ENCODE measurements around the gene SNX12. TPM values are rescaled to one million over a fixed set of nuclear protein-coding genes. Genes with fewer than 3 reads are reported as not detected.

Gene SNX12
- total and polyA plus RNA-seq, 2 experiments from 2014 or later = 28.5 to 75.3 TPM

DNA sequence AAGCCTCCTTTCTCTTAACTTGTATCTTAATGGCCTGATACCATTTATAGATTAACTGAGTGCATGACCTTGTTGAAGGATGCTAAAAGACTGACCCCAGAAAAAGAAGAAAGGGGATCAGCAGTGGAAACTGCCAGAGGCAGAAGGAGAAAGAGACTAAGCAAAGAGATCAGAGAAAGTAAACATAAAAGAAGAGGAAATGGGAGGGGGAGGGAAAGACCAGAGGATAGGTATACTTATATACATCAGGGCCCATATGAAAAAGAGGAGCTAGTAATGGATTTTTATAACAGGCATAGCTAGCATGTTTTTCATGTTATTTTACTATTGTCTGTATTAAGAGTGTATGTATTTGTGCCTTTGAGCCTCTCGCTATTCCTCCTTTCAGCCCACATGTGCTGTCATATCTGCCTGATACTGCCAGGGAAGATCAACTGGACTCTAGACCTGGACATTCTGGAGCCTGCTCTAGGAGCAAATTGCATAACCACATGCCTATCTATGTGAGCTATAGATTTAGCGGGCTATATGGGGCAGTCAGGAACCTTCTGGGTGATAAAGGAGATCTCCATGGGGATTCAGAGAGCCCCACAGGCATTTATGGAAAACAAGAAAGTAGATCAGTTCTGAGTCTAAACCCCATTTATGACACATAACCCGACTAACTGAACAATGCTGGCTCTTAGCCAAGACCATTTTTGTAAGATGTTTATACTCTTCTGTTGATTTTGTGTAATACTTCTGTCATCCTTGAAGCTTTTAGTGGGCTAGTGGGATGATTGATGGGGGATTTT is 13.4 kb upstream of the SNX12 start:
- no peaks in the 10 kb centered on the region for H3F3A ChIP-seq (replicated peaks; ENCODE audit: low read depth)
- no peak overlapping the region for H3K27ac ChIP-seq (ENCODE audit: low read depth)
- no peaks in the 10 kb centered on the region for H3K79me2 ChIP-seq (replicated peaks; ENCODE audit: insufficient read depth)
- no peak overlapping the region for H3K4me3 ChIP-seq
- H3K4me1 ChIP-seq (ENCODE audit: insufficient read depth) = no peaks in the 10 kb centered on the region
- Mint-ChIP-seq H3K9me3 (no peaks in the 10 kb centered on the region), H3K4me3 (no peak overlapping the region), H3K4me1 (no peaks in the 10 kb centered on the region), H3K27ac (no peak overlapping the region), H3K36me3 (ENCODE audit: low read depth) (no peaks in the 10 kb centered on the region), H3K27me3 (ENCODE audit: insufficient read depth, low read depth, poor library complexity) (no peaks in the 10 kb centered on the region)
- DNase-seq (ENCODE audit: low spot score) = no peak
- no peak overlapping the region for H2AFZ ChIP-seq
- H3K36me3 ChIP-seq (ENCODE audit: insufficient read depth) = no peaks in the 10 kb centered on the region
- ATAC-seq = no peak
- no peaks in the 10 kb centered on the region for H4K20me1 ChIP-seq (replicated peaks; ENCODE audit: insufficient read depth)
- H3K9me2 ChIP-seq (ENCODE audit: insufficient read depth) = no peaks in the 10 kb centered on the region
- no peak overlapping the region for H3K4me2 ChIP-seq
- no peaks in the 10 kb centered on the region for H3K27me3 ChIP-seq (ENCODE audit: insufficient read depth)
- TF ChIP-seq ZNF462 (CRISPR knock-in tag; IDR thresholded peaks at IDR 0.05) (no peak), REST (IDR thresholded peaks at IDR 0.05; ENCODE audit: unreplicated experiment) (no peak), EZH2 (IDR thresholded peaks at IDR 0.05; ENCODE audit: low read depth, unreplicated experiment) (no peak), ZNF331 (CRISPR knock-in tag; IDR thresholded peaks at IDR 0.05; ENCODE audit: low read depth) (no peak), ZNF114 (CRISPR knock-in tag; IDR thresholded peaks at IDR 0.05) (no peak), EZH2phosphoT487 (IDR thresholded peaks at IDR 0.05; ENCODE audit: unreplicated experiment) (no peak), JUNB (IDR thresholded peaks at IDR 0.05; ENCODE audit: unreplicated experiment) (no peak), NANOG (IDR thresholded peaks at IDR 0.05; ENCODE audit: borderline replicate concordance) (no peak), POLR2AphosphoS5 (IDR thresholded peaks at IDR 0.05; ENCODE audit: low read depth) (no peak), CREB1 (CRISPR knock-in tag; IDR thresholded peaks at IDR 0.05; ENCODE audit: low read depth) (no peak)
- TF ChIP-seq, protein P1, sequence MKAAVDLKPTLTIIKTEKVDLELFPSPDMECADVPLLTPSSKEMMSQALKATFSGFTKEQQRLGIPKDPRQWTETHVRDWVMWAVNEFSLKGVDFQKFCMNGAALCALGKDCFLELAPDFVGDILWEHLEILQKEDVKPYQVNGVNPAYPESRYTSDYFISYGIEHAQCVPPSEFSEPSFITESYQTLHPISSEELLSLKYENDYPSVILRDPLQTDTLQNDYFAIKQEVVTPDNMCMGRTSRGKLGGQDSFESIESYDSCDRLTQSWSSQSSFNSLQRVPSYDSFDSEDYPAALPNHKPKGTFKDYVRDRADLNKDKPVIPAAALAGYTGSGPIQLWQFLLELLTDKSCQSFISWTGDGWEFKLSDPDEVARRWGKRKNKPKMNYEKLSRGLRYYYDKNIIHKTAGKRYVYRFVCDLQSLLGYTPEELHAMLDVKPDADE (IDR thresholded peaks at IDR 0.05) = no peak
- TF ChIP-seq, protein P2, sequence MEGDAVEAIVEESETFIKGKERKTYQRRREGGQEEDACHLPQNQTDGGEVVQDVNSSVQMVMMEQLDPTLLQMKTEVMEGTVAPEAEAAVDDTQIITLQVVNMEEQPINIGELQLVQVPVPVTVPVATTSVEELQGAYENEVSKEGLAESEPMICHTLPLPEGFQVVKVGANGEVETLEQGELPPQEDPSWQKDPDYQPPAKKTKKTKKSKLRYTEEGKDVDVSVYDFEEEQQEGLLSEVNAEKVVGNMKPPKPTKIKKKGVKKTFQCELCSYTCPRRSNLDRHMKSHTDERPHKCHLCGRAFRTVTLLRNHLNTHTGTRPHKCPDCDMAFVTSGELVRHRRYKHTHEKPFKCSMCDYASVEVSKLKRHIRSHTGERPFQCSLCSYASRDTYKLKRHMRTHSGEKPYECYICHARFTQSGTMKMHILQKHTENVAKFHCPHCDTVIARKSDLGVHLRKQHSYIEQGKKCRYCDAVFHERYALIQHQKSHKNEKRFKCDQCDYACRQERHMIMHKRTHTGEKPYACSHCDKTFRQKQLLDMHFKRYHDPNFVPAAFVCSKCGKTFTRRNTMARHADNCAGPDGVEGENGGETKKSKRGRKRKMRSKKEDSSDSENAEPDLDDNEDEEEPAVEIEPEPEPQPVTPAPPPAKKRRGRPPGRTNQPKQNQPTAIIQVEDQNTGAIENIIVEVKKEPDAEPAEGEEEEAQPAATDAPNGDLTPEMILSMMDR (conservative IDR thresholded peaks at IDR 0.05; ENCODE audit: low read depth in 2 of 2) = no peak
